Ovary (tissue), 9 donors: Measurements from ENCODE around the gene MX1. TPM values are rescaled to one million over a fixed set of nuclear protein-coding genes. Genes with fewer than 3 reads are reported as not detected.
"Not testable (repeated sequence)": the region's sequence is repeated elsewhere in the genome, so short reads cannot be mapped to it uniquely, and the experiment has no call there.

Experiments
- DNase-seq, 5 donors: peaks; one replicate each; pipeline ENCODE4 v3.0.0-alpha.2; 2019 to 2020
- H3K27ac ChIP-seq, 2 donors: fragments of 200-600 bp; one replicate each; pipeline versions ENCODE4 v1.5.1 to v1.8.0; 2019 to 2022
- H3K27me3 ChIP-seq: fragments of 200-600 bp; one replicate; pipeline ENCODE4 v1.8.0; 2022
- H3K36me3 ChIP-seq: fragments of 200-600 bp; sonication (generic); one replicate; pipeline ENCODE4 v1.5.1; 2019
- H3K4me1 ChIP-seq: one replicate; pipeline ENCODE4 v1.8.1; 2013; ENCODE audit warnings: mild to moderate bottlenecking, moderate library complexity; ENCODE audit not compliant: insufficient read depth
- H3K4me3 ChIP-seq: fragments of 200-600 bp; sonication (generic); one replicate; pipeline ENCODE4 v1.5.1; 2017
- H3K9me3 ChIP-seq, 2 donors: fragments of 200-600 bp in 1 of 2; sonication (generic) in 1 of 2; one replicate each; pipeline versions ENCODE4 v1.5.1 to v1.8.1; 2013 to 2019; ENCODE audit warnings: mild to moderate bottlenecking in 1 of 2, moderate library complexity in 1 of 2
- EP300 ChIP-seq: sonication (generic); formaldehyde crosslinking; IDR thresholded peaks from one replicate; pipeline ENCODE4 v1.6.1; 2017; ENCODE audit warnings: antibody characterized with exemption
- POLR2A ChIP-seq: fragments of 450-650 bp; IDR thresholded peaks from one replicate; pipeline ENCODE4 v1.6.1; 2017; ENCODE audit warnings: antibody characterized with exemption, mild to moderate bottlenecking, moderate library complexity
- WGBS, 3 donors: extraction: QIAGEN DNeasy Blood & Tissue Kit in 1 of 3; methylation state at CpG; one replicate each; pipeline versions ENCODE4 v1.1.5 to v1.1.7; 2013 to 2017; 5-methylcytosine and 5-hydroxymethylcytosine counted together
- intact Hi-C, 4 donors: fragments of 100-400 bp; cut with DNase I; formaldehyde crosslinking; loops; one replicate each; pipeline versions ENCODE4 v1.11.0 to v1.15.1; 2022 to 2023
- polyA plus RNA-seq, 2 donors: library from polyadenylated mRNA; stranded (reverse); fragments of 200-250 nt in 1 of 2; fragments of 350-450 nt in 1 of 2; fragmentation: Illumina TruSeq in 1 of 2; extraction: RNeasy Lipid Tissue Mini Kit (QIAGEN cat#74804) in 1 of 2; gene quantifications; one replicate each; pipeline ENCODE4 v1.2.3, GENCODE V29; 2013 to 2014
- total RNA-seq, 7 donors: library from RNA; depleted of rRNA in 2 of 7; stranded (reverse); fragments of >200 nt in 2 of 7; fragmentation: NEBNext Ultra II Directional in 3 of 7; extraction: Animal tissue kit (Norgen Biotek cat#: 25700) in 3 of 7; gene quantifications; one replicate each; pipeline versions ENCODE4 v1.1.0 to v1.2.4, GENCODE V29; 2016 to 2023
- TF ChIP-seq, protein P1 (sequence below), 3 donors: fragments of 450-650 bp in 2 of 3; fragments of 200-600 bp in 1 of 3; IDR thresholded peaks; one replicate each; pipeline versions ENCODE4 v1.5.1 to v1.8.0; 2016 to 2022; ENCODE audit warnings: antibody characterized with exemption in 3 of 3, mild to moderate bottlenecking in 1 of 3
- donor health status: DM: no; HTN: no; CAD: no; lungs with moderate emphysema.
- donor health status: DM: no; HTN: no; CAD: no.
- donor health status: Bipolar disorder and iron deficiency.
- donor health status: DM: yes; HTN: yes; CAD: no.
- donor health status: DM: no; HTN: no; CAD: no.
- donor health status: DM: yes; HTN: yes; CAD: no.

The MX1 gene
- total and polyA plus RNA-seq, 9 donors = 25.2 to 118 (median 43.5) TPM

- no peak for TF ChIP-seq POLR2A
- TF ChIP-seq, protein P1, sequence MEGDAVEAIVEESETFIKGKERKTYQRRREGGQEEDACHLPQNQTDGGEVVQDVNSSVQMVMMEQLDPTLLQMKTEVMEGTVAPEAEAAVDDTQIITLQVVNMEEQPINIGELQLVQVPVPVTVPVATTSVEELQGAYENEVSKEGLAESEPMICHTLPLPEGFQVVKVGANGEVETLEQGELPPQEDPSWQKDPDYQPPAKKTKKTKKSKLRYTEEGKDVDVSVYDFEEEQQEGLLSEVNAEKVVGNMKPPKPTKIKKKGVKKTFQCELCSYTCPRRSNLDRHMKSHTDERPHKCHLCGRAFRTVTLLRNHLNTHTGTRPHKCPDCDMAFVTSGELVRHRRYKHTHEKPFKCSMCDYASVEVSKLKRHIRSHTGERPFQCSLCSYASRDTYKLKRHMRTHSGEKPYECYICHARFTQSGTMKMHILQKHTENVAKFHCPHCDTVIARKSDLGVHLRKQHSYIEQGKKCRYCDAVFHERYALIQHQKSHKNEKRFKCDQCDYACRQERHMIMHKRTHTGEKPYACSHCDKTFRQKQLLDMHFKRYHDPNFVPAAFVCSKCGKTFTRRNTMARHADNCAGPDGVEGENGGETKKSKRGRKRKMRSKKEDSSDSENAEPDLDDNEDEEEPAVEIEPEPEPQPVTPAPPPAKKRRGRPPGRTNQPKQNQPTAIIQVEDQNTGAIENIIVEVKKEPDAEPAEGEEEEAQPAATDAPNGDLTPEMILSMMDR (IDR thresholded peaks at IDR 0.05) = no peak
- TF ChIP-seq EP300 = no peak
- Histone ChIP-seq H3K4me3 (no peak overlapping the region), H3K4me1 (no peaks in the 10 kb centered on the region), H3K27ac (no peak overlapping the region), H3K36me3 (no peaks in the 10 kb centered on the region), H3K27me3 (no peaks in the 10 kb centered on the region), H3K9me3 (no peaks in the 10 kb centered on the region)
- DNase-seq = no peak
- intact Hi-C loops = no loop called here
- 94 to 96% (median 94%) methylated on average over 24 of the region's 24 CpGs for WGBS, 3 donors
Measured at GRCh38 chr21:41407541-41408460, 18.2 kb upstream of the MX1 start.

- Histone ChIP-seq H3K27ac (no peak overlapping the region), H3K9me3 (no peaks in the 10 kb centered on the region), H3K36me3 (no peaks in the 10 kb centered on the region), H3K4me1 (no peaks in the 10 kb centered on the region), H3K4me3 (no peak overlapping the region), H3K27me3 (no peaks in the 10 kb centered on the region)
- 57 to 83% (median 73%) methylated on average over 1 of the region's 1 CpG for WGBS, 3 donors
- DNase-seq = no peak
- TF ChIP-seq, protein P1 (IDR thresholded peaks at IDR 0.05) = no peak
- no peak for TF ChIP-seq POLR2A
- intact Hi-C loops = no loop called here
Measured at GRCh38 chr21:41410361-41410760, 15.7 kb upstream of the MX1 start.

- Histone ChIP-seq H3K36me3 (no peaks in the 10 kb centered on the region), H3K4me3 (no peak overlapping the region), H3K9me3 (no peaks in the 10 kb centered on the region), H3K27ac (no peak overlapping the region), H3K4me1 (no peaks in the 10 kb centered on the region), H3K27me3 (no peaks in the 10 kb centered on the region)
- intact Hi-C loops = no loop called here
- 81% methylated on average over 5 of the region's 5 CpGs for WGBS, 3 donors
- no peak for TF ChIP-seq EP300
- DNase-seq = no peak
Measured at GRCh38 chr21:41410767-41411448, 15.1 kb upstream of the MX1 start.

DNA sequence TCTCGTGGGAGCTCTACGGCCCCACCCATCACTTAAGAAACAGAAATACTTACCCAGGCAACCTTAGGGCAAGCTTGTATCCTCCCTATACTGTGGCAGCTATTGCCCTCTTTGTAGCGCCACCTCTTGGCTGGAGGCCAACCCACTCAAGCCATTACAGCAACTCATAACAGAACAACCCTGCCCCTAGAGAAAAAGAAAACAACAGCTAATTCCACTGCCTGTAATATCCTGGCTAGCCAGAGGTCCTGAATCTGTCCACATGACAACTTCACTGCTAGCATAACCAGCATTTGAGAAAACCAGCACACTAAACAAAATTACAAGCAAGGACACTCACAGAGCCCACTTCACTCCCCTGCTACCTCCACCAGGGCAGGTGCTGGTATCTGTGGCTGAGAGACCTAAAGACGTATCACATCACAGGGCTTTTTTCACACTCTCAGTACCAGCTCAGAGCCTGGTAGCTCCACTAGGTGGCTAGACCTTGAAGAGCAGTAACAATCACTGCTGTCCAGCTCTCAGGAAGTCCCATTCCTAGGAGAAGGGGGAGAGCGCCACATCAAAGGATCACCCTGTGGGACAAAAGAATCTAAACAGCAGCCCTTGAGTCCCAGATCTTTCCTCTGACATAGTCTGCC, 14.5 kb upstream of the MX1 start:
- no peak overlapping the region for H3K27ac ChIP-seq
- no peaks in the 10 kb centered on the region for H3K4me1 ChIP-seq
- TF ChIP-seq POLR2A = no peak
- DNase-seq = no peak
- intact Hi-C loops = no loop called here
- H3K4me3 ChIP-seq = no peak overlapping the region
- no peaks in the 10 kb centered on the region for H3K36me3 ChIP-seq
- no peaks in the 10 kb centered on the region for H3K9me3 ChIP-seq
- no peaks in the 10 kb centered on the region for H3K27me3 ChIP-seq
- 75 to 91% (median 82%) methylated on average over 5 of the region's 5 CpGs for WGBS, 3 donors

- H3K4me3 ChIP-seq, H3K9me3 ChIP-seq, H3K4me1 ChIP-seq, H3K27me3 ChIP-seq, H3K36me3 ChIP-seq, DNase-seq, H3K27ac ChIP-seq, intact Hi-C loops: not testable (repeated sequence)
- WGBS, 3 donors = 76 to 88% (median 85%) methylated on average over 2 of the region's 2 CpGs
Measured at GRCh38 chr21:41417505-41417904, 8.5 kb upstream of the MX1 start.
